CD4-positive, alpha-beta T cell treated with Interleukin-6 at 100 ng/mL for 8 hours (primary cell): ENCODE measurements around the gene NEGR1.

Source experiments
- DNase-seq: peaks from one replicate; pipeline ENCODE4 v3.0.0-alpha.2; 2020; ENCODE audit warnings: mixed read lengths, low spot score

Gene NEGR1

GRCh38 chr1:71350805-71351204 lies 931.5 kb downstream of the NEGR1 start:
- DNase-seq, result no peak

GRCh38 chr1:71350330-71350729 lies 932.0 kb downstream of the NEGR1 start:
- DNase-seq, result no peak
